Measurements from ENCODE around the gene IL1R1.

Gene IL1R1

DNA sequence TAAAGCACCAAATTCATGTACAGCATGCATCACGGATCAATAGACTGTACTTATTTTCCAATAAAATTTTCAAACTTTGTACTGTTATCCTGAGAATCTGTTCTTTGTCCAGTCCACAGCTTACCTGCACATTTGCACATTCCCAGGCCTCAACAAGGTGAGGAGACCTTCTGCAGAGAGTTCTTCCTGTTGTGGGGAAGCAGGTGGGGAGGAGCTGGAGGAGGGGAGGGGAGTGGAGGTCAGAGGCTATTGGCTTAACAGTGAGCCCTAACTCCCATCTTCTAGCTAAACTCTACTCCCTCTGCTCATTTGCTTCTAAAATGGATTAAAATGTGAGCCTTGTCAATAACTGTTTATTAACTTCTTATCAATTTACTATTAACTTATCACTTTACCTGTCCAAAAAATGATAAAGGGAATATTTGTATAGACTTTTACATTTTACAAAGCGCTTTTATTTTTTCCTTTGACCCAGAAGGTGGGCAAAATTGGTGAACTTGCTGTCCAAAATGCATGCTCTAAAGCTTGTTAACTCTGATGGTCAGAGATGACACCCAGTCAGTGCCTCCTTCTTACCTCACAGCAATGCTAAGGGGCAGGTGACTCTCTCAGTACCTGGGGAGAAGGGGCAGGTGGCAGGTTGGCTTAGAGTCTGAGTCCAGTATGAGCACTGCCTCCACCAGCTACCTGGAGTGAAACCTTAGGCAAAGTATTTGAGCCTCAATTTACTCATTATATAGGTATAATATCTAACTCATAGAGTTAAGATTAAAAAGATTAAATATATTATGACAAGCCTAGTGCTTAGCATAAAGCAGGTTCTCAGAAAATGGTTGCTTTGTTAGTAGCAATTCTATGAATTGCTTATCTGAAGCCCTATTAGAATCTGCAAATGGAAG lies 37.5 kb downstream of the IL1R1 start:
- TF ChIP-seq CTCF (IDR thresholded peaks at IDR 0.05; ENCODE audit: low read depth, low read length) = no peak
- no peak overlapping the region for H3K4me3 ChIP-seq (ENCODE audit: low read depth, low read length)
- DNase-seq (ENCODE audit: low read depth, low spot score) = no peak
- in situ Hi-C loops (cut with HindIII; ENCODE audit: low sequenced_read_pairs) = no loop called here

DNA sequence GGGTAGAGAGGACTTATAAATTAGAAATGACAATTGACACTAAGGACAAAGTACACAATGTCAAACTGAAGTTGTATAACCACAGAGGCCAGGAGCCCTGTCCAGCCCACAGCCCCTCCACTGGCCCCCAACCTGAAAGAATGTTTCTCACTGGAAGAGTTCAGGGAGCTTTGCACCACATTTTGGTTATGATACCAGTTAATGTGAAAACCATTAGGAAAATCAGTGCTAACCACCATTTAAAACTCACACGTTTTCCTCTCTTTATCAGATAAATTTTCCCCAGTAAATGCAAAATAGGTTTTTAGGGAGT lies 38.1 kb downstream of the IL1R1 start:
- in situ Hi-C loops (cut with HindIII; ENCODE audit: low sequenced_read_pairs) = no loop called here
- no peak for DNase-seq (ENCODE audit: low read depth, low spot score)
- TF ChIP-seq CTCF (IDR thresholded peaks at IDR 0.05; ENCODE audit: low read depth, low read length) = no peak
- H3K4me3 ChIP-seq (ENCODE audit: low read depth, low read length) = no peak overlapping the region

DNA sequence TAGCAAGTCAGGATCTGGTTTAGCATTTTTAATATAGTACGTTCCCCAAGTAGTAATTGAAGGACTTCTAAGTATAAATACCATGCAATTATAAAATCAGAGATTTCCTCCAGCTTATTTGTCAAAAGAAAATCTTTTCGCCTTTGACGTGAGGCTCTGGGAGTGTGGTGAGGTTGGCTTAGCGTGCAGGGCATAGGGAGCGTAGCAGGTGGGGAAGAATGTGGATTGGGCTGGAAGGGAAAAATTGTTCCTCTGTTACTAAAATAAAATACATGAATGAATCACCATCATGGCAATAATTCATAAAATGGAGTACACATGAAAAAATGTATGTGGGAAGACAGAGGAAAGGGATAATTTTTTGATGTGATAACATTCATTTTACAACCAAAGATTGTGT lies 38.8 kb downstream of the IL1R1 start:
- in situ Hi-C loops (cut with HindIII; ENCODE audit: low sequenced_read_pairs) = no loop called here
- H3K4me3 ChIP-seq (ENCODE audit: low read depth, low read length) = no peak overlapping the region
- no peak for TF ChIP-seq CTCF (IDR thresholded peaks at IDR 0.05; ENCODE audit: low read depth, low read length)
- DNase-seq (ENCODE audit: low read depth, low spot score) = no peak

DNA sequence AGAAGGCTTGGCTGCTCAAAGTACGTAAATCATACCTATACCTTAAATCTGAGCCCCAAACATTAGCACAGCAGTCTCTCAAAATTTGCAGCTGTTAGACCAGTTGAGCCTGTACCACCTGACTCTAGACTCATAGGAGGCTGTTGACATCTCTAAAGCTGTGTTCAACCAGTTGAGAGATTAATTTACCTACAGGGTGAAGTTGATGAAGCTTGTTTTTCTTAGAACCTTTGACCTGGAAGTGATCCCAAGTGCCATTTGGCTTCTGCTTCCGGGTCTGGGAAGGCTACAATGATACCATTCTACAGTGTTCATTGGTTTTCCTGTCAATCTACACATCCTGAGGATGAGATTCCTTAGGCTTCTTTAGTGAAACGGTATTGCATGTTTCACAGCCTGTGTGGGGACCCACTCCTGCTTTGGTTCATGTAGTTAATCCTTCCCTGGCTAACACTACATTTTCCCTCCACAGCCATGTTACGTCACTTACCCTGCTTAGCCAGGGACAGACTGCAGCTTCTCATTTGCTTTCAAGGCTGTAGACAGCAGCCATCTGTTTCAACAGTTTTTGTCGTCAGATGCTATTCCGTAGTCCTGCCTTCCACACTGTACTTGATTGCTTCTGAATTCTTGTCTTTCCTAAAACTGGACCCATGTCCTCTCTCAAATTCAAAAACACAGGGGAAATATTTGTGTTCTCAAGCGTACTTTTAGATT lies 39.5 kb downstream of the IL1R1 start:
- in situ Hi-C loops (cut with HindIII; ENCODE audit: low sequenced_read_pairs) = no loop called here
- H3K4me3 ChIP-seq (ENCODE audit: low read depth, low read length) = no peak overlapping the region
- TF ChIP-seq CTCF (IDR thresholded peaks at IDR 0.05; ENCODE audit: low read depth, low read length) = no peak
- DNase-seq (ENCODE audit: low read depth, low spot score) = no peak

- no peak overlapping the region for H3K4me3 ChIP-seq (ENCODE audit: low read depth, low read length)
- no peak for DNase-seq (ENCODE audit: low read depth, low spot score)
- TF ChIP-seq CTCF (IDR thresholded peaks at IDR 0.05; ENCODE audit: low read depth, low read length) = no peak
- in situ Hi-C loops (cut with HindIII; ENCODE audit: low sequenced_read_pairs) = no loop called here
Observed at GRCh38 chr2:102184018-102184417, 41.5 kb downstream of the IL1R1 start.

GRCh38 chr2:102184568-102184967 lies 42.0 kb downstream of the IL1R1 start:
- in situ Hi-C loops (cut with HindIII; ENCODE audit: low sequenced_read_pairs) = no loop called here

More at GRCh38 chr2:102184568-102184967, 42.0 kb downstream of the IL1R1 start:
- no peak for DNase-seq (ENCODE audit: low read depth, low spot score)
- H3K4me3 ChIP-seq (ENCODE audit: low read depth, low read length) = no peak overlapping the region
- no peak for TF ChIP-seq CTCF (IDR thresholded peaks at IDR 0.05; ENCODE audit: low read depth, low read length)
